ENCODE results near the gene ZNF511.

Gene ZNF511

DNA sequence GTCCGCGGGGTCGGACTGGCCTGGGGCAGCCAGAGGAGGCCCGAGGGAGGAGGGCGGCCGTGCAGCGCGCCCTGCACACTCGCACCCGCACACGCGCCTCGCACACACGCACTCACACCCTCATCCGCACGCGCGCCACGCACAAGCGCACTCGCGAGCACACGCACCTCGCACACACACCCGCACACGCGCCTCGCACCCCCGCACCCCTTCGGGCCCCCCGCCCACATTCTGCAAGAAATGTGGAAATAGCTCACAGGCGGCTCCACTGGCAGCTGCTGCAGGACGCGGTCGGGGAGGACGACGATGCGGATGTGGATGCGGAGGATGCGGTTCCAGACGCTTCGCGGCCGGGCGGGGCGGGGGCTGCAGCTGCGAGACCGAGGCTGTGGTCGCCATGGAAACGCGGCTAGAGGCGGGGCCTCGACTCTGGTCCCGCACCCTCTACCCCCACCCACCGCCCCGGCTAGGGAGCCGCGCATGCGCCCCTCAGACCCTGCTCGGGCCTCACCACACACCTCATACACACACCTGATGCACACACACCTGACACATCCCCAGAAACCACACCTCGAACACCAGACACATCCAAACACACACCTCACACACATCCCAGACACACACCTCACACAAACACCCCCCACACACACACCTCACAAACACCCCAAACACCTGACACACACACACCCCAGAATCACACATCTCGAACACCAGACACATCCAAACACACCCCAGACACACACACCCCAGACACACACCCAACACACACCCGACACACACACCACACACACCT lies 28.1 kb downstream of the ZNF511 start, which contains the start of gene CALY (continued):
- TF ChIP-seq, protein P1, sequence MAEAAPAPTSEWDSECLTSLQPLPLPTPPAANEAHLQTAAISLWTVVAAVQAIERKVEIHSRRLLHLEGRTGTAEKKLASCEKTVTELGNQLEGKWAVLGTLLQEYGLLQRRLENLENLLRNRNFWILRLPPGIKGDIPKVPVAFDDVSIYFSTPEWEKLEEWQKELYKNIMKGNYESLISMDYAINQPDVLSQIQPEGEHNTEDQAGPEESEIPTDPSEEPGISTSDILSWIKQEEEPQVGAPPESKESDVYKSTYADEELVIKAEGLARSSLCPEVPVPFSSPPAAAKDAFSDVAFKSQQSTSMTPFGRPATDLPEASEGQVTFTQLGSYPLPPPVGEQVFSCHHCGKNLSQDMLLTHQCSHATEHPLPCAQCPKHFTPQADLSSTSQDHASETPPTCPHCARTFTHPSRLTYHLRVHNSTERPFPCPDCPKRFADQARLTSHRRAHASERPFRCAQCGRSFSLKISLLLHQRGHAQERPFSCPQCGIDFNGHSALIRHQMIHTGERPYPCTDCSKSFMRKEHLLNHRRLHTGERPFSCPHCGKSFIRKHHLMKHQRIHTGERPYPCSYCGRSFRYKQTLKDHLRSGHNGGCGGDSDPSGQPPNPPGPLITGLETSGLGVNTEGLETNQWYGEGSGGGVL (tag by site-specific recombination; IDR thresholded peaks at IDR 0.05): 0 out of 2 replicates have a peak, but pooled peaks have one; percentile 31
- no peak for TF ChIP-seq ZNF529 (tag by site-specific recombination; IDR thresholded peaks at IDR 0.05; ENCODE audit: insufficient replicate concordance)
- peak; percentile 17; the same call in 1 of the 2 replicates for TF ChIP-seq ZNF629 (tag by site-specific recombination; IDR thresholded peaks at IDR 0.05)
- no peak for TF ChIP-seq ZNF660 (tag by site-specific recombination; IDR thresholded peaks at IDR 0.05)
- TF ChIP-seq, protein P2, sequence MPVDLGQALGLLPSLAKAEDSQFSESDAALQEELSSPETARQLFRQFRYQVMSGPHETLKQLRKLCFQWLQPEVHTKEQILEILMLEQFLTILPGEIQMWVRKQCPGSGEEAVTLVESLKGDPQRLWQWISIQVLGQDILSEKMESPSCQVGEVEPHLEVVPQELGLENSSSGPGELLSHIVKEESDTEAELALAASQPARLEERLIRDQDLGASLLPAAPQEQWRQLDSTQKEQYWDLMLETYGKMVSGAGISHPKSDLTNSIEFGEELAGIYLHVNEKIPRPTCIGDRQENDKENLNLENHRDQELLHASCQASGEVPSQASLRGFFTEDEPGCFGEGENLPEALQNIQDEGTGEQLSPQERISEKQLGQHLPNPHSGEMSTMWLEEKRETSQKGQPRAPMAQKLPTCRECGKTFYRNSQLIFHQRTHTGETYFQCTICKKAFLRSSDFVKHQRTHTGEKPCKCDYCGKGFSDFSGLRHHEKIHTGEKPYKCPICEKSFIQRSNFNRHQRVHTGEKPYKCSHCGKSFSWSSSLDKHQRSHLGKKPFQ (tag by site-specific recombination; IDR thresholded peaks at IDR 0.05): peak; percentile 78; the same call in 1 of the 2 replicates
- TF ChIP-seq ZNF19 (tag by site-specific recombination; IDR thresholded peaks at IDR 0.05; ENCODE audit: low read depth): no peak
- no peak for TF ChIP-seq REPIN1 (tag by site-specific recombination; IDR thresholded peaks at IDR 0.05; ENCODE audit: low read depth)
- TF ChIP-seq, protein P3, sequence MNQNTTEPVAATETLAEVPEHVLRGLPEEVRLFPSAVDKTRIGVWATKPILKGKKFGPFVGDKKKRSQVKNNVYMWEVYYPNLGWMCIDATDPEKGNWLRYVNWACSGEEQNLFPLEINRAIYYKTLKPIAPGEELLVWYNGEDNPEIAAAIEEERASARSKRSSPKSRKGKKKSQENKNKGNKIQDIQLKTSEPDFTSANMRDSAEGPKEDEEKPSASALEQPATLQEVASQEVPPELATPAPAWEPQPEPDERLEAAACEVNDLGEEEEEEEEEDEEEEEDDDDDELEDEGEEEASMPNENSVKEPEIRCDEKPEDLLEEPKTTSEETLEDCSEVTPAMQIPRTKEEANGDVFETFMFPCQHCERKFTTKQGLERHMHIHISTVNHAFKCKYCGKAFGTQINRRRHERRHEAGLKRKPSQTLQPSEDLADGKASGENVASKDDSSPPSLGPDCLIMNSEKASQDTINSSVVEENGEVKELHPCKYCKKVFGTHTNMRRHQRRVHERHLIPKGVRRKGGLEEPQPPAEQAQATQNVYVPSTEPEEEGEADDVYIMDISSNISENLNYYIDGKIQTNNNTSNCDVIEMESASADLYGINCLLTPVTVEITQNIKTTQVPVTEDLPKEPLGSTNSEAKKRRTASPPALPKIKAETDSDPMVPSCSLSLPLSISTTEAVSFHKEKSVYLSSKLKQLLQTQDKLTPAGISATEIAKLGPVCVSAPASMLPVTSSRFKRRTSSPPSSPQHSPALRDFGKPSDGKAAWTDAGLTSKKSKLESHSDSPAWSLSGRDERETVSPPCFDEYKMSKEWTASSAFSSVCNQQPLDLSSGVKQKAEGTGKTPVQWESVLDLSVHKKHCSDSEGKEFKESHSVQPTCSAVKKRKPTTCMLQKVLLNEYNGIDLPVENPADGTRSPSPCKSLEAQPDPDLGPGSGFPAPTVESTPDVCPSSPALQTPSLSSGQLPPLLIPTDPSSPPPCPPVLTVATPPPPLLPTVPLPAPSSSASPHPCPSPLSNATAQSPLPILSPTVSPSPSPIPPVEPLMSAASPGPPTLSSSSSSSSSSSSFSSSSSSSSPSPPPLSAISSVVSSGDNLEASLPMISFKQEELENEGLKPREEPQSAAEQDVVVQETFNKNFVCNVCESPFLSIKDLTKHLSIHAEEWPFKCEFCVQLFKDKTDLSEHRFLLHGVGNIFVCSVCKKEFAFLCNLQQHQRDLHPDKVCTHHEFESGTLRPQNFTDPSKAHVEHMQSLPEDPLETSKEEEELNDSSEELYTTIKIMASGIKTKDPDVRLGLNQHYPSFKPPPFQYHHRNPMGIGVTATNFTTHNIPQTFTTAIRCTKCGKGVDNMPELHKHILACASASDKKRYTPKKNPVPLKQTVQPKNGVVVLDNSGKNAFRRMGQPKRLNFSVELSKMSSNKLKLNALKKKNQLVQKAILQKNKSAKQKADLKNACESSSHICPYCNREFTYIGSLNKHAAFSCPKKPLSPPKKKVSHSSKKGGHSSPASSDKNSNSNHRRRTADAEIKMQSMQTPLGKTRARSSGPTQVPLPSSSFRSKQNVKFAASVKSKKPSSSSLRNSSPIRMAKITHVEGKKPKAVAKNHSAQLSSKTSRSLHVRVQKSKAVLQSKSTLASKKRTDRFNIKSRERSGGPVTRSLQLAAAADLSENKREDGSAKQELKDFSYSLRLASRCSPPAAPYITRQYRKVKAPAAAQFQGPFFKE (tag by site-specific recombination; IDR thresholded peaks at IDR 0.05; ENCODE audit: borderline replicate concordance): no peak
- TF ChIP-seq, protein P4, sequence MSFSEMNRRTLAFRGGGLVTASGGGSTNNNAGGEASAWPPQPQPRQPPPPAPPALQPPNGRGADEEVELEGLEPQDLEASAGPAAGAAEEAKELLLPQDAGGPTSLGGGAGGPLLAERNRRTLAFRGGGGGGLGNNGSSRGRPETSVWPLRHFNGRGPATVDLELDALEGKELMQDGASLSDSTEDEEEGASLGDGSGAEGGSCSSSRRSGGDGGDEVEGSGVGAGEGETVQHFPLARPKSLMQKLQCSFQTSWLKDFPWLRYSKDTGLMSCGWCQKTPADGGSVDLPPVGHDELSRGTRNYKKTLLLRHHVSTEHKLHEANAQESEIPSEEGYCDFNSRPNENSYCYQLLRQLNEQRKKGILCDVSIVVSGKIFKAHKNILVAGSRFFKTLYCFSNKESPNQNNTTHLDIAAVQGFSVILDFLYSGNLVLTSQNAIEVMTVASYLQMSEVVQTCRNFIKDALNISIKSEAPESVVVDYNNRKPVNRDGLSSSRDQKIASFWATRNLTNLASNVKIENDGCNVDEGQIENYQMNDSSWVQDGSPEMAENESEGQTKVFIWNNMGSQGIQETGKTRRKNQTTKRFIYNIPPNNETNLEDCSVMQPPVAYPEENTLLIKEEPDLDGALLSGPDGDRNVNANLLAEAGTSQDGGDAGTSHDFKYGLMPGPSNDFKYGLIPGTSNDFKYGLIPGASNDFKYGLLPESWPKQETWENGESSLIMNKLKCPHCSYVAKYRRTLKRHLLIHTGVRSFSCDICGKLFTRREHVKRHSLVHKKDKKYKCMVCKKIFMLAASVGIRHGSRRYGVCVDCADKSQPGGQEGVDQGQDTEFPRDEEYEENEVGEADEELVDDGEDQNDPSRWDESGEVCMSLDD (tag by site-specific recombination; IDR thresholded peaks at IDR 0.05): peak; percentile 60
- TF ChIP-seq, protein P5, sequence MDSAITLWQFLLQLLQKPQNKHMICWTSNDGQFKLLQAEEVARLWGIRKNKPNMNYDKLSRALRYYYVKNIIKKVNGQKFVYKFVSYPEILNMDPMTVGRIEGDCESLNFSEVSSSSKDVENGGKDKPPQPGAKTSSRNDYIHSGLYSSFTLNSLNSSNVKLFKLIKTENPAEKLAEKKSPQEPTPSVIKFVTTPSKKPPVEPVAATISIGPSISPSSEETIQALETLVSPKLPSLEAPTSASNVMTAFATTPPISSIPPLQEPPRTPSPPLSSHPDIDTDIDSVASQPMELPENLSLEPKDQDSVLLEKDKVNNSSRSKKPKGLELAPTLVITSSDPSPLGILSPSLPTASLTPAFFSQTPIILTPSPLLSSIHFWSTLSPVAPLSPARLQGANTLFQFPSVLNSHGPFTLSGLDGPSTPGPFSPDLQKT (IDR thresholded peaks at IDR 0.05; ENCODE audit: borderline replicate concordance, low read depth, low read length): no peak
- peak; percentile 87 for TF ChIP-seq ZFHX2 (tag by site-specific recombination; conservative IDR thresholded peaks at IDR 0.05)
- no peak for TF ChIP-seq GLIS1 (tag by site-specific recombination; IDR thresholded peaks at IDR 0.05)
- TF ChIP-seq, protein P6, sequence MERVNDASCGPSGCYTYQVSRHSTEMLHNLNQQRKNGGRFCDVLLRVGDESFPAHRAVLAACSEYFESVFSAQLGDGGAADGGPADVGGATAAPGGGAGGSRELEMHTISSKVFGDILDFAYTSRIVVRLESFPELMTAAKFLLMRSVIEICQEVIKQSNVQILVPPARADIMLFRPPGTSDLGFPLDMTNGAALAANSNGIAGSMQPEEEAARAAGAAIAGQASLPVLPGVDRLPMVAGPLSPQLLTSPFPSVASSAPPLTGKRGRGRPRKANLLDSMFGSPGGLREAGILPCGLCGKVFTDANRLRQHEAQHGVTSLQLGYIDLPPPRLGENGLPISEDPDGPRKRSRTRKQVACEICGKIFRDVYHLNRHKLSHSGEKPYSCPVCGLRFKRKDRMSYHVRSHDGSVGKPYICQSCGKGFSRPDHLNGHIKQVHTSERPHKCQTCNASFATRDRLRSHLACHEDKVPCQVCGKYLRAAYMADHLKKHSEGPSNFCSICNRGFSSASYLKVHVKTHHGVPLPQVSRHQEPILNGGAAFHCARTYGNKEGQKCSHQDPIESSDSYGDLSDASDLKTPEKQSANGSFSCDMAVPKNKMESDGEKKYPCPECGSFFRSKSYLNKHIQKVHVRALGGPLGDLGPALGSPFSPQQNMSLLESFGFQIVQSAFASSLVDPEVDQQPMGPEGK (tag by site-specific recombination; IDR thresholded peaks at IDR 0.05): peak; percentile 71
- TF ChIP-seq ZNF324 (tag by site-specific recombination; IDR thresholded peaks at IDR 0.05): no peak
- no peak for TF ChIP-seq ZNF843 (tag by site-specific recombination; IDR thresholded peaks at IDR 0.05)
- no peak for TF ChIP-seq ZNF777 (tag by site-specific recombination; IDR thresholded peaks at IDR 0.05; ENCODE audit: borderline replicate concordance)
- no peak for TF ChIP-seq ZNF184 (tag by site-specific recombination; IDR thresholded peaks at IDR 0.05)
- TF ChIP-seq ZBTB17 (tag by site-specific recombination; IDR thresholded peaks at IDR 0.05): 0 out of 2 replicates have a peak, but pooled peaks have one; percentile 16
- TF ChIP-seq ZNF23 (tag by site-specific recombination; IDR thresholded peaks at IDR 0.05; ENCODE audit: borderline replicate concordance): no peak
- TF ChIP-seq ZNF521 (tag by site-specific recombination; IDR thresholded peaks at IDR 0.05): 0 out of 2 replicates have a peak, but pooled peaks have one; percentile 90
- TF ChIP-seq ZNF433 (tag by site-specific recombination; IDR thresholded peaks at IDR 0.05; ENCODE audit: low read depth): peak; percentile 19; the same call in 1 of the 2 replicates
- no peak for TF ChIP-seq ZNF571 (tag by site-specific recombination; IDR thresholded peaks at IDR 0.05)
- TF ChIP-seq ZNF10 (tag by site-specific recombination; IDR thresholded peaks at IDR 0.05): no peak

All from HEK293 (cell line).